HG03442 (cell line): ENCODE measurements around the gene HRH2.

Experiments used
- ATAC-seq: cut with Tn5 transposase; IDR thresholded peaks from one replicate; pipeline ENCODE4 v1.9.1; 2021; ENCODE audit warnings: mild to moderate bottlenecking, moderate library complexity; ENCODE audit not compliant: unreplicated experiment

The HRH2 gene

GRCh38 chr5:175690586-175690985 lies 32.7 kb downstream of the HRH2 start:
- ATAC-seq, result no peak

- ATAC-seq, result no peak
Observed at GRCh38 chr5:175691761-175692160, 33.9 kb downstream of the HRH2 start.

- ATAC-seq, result no peak
Observed at GRCh38 chr5:175692235-175692995, 34.5 kb downstream of the HRH2 start.

GRCh38 chr5:175692996-175693710 lies 35.3 kb downstream of the HRH2 start:
- ATAC-seq, result no peak

- ATAC-seq, result no peak
Observed at GRCh38 chr5:175693741-175694140, 35.9 kb downstream of the HRH2 start.

GRCh38 chr5:175694371-175695160 lies 36.7 kb downstream of the HRH2 start:
- ATAC-seq, result no peak

GRCh38 chr5:175695161-175696126 lies 37.6 kb downstream of the HRH2 start:
- no peak for ATAC-seq

- no peak for ATAC-seq
Observed at GRCh38 chr5:175696139-175696854, 38.4 kb downstream of the HRH2 start.

- no peak for ATAC-seq
Observed at GRCh38 chr5:175696855-175697198, 39.0 kb downstream of the HRH2 start.

- no peak for ATAC-seq
Observed at GRCh38 chr5:175697846-175698245, 40.0 kb downstream of the HRH2 start.

- ATAC-seq, result no peak
Observed at GRCh38 chr5:175698401-175699115, 40.7 kb downstream of the HRH2 start.

- ATAC-seq, result no peak
Observed at GRCh38 chr5:175700991-175701390, 43.1 kb downstream of the HRH2 start.

- ATAC-seq, result no peak
Observed at GRCh38 chr5:175701797-175702196, 43.9 kb downstream of the HRH2 start.

GRCh38 chr5:175706499-175706898 lies 48.6 kb downstream of the HRH2 start:
- no peak for ATAC-seq

- no peak for ATAC-seq
Observed at GRCh38 chr5:175707751-175708375, 50.0 kb downstream of the HRH2 start.

- ATAC-seq, result no peak
Observed at GRCh38 chr5:175709276-175709781, 51.5 kb downstream of the HRH2 start.

GRCh38 chr5:175710326-175710725 lies 52.5 kb downstream of the HRH2 start:
- no peak for ATAC-seq

- ATAC-seq, result no peak
Observed at GRCh38 chr5:175711031-175711430, 53.2 kb downstream of the HRH2 start.
